Thyroid gland (tissue), 4 donors: ENCODE results near the gene GPM6B. TPM values are rescaled to one million over a fixed set of nuclear protein-coding genes. Genes with fewer than 3 reads are reported as not detected.

Source experiments
- DNase-seq, 2 donors: peaks; one replicate each; pipeline ENCODE4 v3.0.0-alpha.2; 2019
- H3K27ac ChIP-seq, 3 donors: fragments of 200-600 bp; sonication (generic); 1 replicate in 2 of 3; 2 replicates in 1 of 3; pipeline ENCODE4 v1.5.1; 2016 to 2019; ENCODE audit warnings: mild to moderate bottlenecking in 1 of 3, moderate library complexity in 1 of 3
- H3K27me3 ChIP-seq: fragments of 200-600 bp; sonication (generic); one replicate; pipeline ENCODE4 v1.5.1; 2019
- H3K36me3 ChIP-seq, 2 donors: fragments of 200-600 bp; sonication (generic); one replicate each; pipeline ENCODE4 v1.5.1; 2016 to 2019
- H3K4me1 ChIP-seq, 2 donors: fragments of 200-600 bp; sonication (generic); one replicate each; pipeline ENCODE4 v1.5.1; 2017 to 2019
- H3K4me3 ChIP-seq, 3 donors: fragments of 200-600 bp; sonication (generic); replicated peaks in 1 of 3; 1 replicate in 2 of 3; 2 replicates in 1 of 3; pipeline ENCODE4 v1.5.1; 2016; ENCODE audit warnings: mild to moderate bottlenecking in 1 of 3
- H3K9me3 ChIP-seq: fragments of 200-600 bp; sonication (generic); one replicate; pipeline ENCODE4 v1.5.1; 2017
- POLR2A ChIP-seq, 2 donors: fragments of 450-650 bp; IDR thresholded peaks; one replicate each; pipeline ENCODE4 v1.6.1; 2017; ENCODE audit warnings: antibody characterized with exemption in 2 of 2, mild to moderate bottlenecking in 2 of 2, moderate library complexity in 1 of 2
- WGBS, 2 donors: methylation state at CpG; one replicate each; pipeline ENCODE4 v1.1.5; 2017; 5-methylcytosine and 5-hydroxymethylcytosine counted together
- intact Hi-C: fragments of 100-400 bp; cut with DNase I; formaldehyde crosslinking; loops from one replicate; pipeline ENCODE4 v1.15.1; 2023
- total RNA-seq, 4 donors: library from RNA; depleted of rRNA; stranded (reverse); fragments of >200 nt; gene quantifications; one replicate each; pipeline ENCODE4 v1.2.3, GENCODE V29; 2016
- TF ChIP-seq, protein P1 (sequence below), 6 experiments: fragments of 200-600 bp in 3 of 6; fragments of 450-650 bp in 3 of 6; sonication (generic) in 3 of 6; IDR thresholded peaks; one replicate each; pipeline ENCODE4 v1.5.1; 2016 to 2019; ENCODE audit warnings: antibody characterized with exemption in 6 of 6, mild to moderate bottlenecking in 2 of 6, inconsistent platforms in 1 of 6, moderate library complexity in 1 of 6

GPM6B gene
- total RNA-seq, 4 donors from 2014 or later = 2.3 to 9.9 (median 6.1) TPM

DNA sequence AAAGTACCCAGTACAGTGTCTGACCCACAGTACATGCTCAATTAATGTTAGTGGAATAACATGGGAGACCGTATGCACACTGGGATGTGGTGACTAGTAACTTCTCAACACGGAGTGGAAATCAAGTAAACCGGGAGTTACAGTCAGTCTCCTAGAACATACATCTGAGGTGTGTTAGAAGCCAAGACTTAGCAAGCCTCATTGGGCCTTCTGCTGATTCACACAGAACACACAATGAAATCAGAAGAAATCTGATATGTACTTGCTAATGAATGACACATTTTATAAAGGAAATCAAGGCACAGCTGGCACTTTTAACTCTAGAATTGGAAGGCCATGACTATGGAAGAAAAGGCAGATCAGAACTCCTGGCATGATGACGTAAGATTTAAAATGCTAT, 95.5 kb downstream of the GPM6B start:
- no peaks in the 10 kb centered on the region for H3K36me3 ChIP-seq
- peaks cover 0 to 13% of the 10 kb centered on the region in 2 donors for H3K4me1 ChIP-seq

More for the DNA sequence above, 95.5 kb downstream of the GPM6B start:
- intact Hi-C loops = no loop called here
- Histone ChIP-seq H3K27me3 (no peaks in the 10 kb centered on the region), H3K9me3 (no peaks in the 10 kb centered on the region), H3K4me3 (no peak overlapping the region), H3K27ac (peak overlapping the region in 2 of 3 donors; percentile 36 to 63)
- TF ChIP-seq, protein P1, sequence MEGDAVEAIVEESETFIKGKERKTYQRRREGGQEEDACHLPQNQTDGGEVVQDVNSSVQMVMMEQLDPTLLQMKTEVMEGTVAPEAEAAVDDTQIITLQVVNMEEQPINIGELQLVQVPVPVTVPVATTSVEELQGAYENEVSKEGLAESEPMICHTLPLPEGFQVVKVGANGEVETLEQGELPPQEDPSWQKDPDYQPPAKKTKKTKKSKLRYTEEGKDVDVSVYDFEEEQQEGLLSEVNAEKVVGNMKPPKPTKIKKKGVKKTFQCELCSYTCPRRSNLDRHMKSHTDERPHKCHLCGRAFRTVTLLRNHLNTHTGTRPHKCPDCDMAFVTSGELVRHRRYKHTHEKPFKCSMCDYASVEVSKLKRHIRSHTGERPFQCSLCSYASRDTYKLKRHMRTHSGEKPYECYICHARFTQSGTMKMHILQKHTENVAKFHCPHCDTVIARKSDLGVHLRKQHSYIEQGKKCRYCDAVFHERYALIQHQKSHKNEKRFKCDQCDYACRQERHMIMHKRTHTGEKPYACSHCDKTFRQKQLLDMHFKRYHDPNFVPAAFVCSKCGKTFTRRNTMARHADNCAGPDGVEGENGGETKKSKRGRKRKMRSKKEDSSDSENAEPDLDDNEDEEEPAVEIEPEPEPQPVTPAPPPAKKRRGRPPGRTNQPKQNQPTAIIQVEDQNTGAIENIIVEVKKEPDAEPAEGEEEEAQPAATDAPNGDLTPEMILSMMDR (IDR thresholded peaks at IDR 0.05) = no peak
- no peak for TF ChIP-seq POLR2A (IDR thresholded peaks at IDR 0.05)
- WGBS, 2 donors = 82 to 91% methylated on average over 4 of the region's 4 CpGs
- DNase-seq = no peak

Other genes starting within 250 kb of the GPM6B start
- not detected for gene EGFL6, start 247.5 kb downstream of the GPM6B start, total RNA-seq
- 1 to 10 TPM; 4.5 to 8.6 (median 6.4) TPM for gene TCEANC, start 164.0 kb downstream of the GPM6B start, total RNA-seq
- 10 to 100 TPM; 29.5 to 47.0 (median 36.0) TPM for gene RAB9A, start 128.0 kb downstream of the GPM6B start, total RNA-seq
- 10 to 100 TPM; 18.9 to 27.7 (median 22.1) TPM for gene TRAPPC2, start 82.5 kb downstream of the GPM6B start, total RNA-seq
- gene OFD1, start 82.3 kb downstream of the GPM6B start, total RNA-seq = 10 to 100 TPM; 33.6 to 46.0 (median 43.5) TPM
- 10 to 100 TPM; 13.9 to 50.7 (median 30.0) TPM for gene GEMIN8, start 212.8 kb upstream of the GPM6B start, total RNA-seq